ENCODE results near the gene ZNF280B. TPM values are rescaled to one million over a fixed set of nuclear protein-coding genes. Genes with fewer than 3 reads are reported as not detected.

The ZNF280B gene
- total and polyA plus RNA-seq, 5 donors: 0.59 to 1.7 (median 1.4) TPM

DNA sequence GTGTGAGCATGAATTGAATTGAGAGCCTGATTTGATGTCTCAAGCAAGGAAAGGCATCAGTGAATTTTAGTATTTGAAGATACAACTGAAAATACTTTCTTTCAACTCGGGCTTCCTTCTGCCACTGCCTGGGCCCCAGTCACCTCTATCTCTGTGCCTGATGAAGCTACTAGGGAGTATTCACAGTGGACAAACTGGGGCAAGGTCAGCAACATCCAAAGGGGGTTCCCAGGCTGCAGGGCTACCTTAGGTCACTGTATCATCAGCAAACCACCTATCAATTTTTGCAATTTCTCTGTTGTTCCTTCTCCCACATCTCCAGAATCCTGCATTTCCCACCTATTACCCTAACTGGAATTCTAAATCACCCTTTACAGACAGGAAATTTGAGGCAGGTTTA lies 40.4 kb upstream of the ZNF280B start:
- intact Hi-C loops (cut with DNase I): loop anchor here in 1 of 4 donors (5.0 kb wide), 1 partner anchor 172 kb away; no protein-coding TSS in a partner anchor
- no peaks in the 10 kb centered on the region for H3K27me3 ChIP-seq (ENCODE audit: control insufficient read depth, insufficient read depth)
- DNase-seq (no peak), ATAC-seq (no peak)
- 60% methylated on average over 1 of the region's 1 CpG for WGBS
- no peak overlapping the region for H3K4me3 ChIP-seq (ENCODE audit: low read length)
- H3K27ac ChIP-seq (ENCODE audit: low read length): no peak overlapping the region
- no peaks in the 10 kb centered on the region for H3K4me1 ChIP-seq (ENCODE audit: control insufficient read depth, insufficient read depth, low read length)
- H3K9me3 ChIP-seq (ENCODE audit: control insufficient read depth, low read length): no peaks in the 10 kb centered on the region

DNA sequence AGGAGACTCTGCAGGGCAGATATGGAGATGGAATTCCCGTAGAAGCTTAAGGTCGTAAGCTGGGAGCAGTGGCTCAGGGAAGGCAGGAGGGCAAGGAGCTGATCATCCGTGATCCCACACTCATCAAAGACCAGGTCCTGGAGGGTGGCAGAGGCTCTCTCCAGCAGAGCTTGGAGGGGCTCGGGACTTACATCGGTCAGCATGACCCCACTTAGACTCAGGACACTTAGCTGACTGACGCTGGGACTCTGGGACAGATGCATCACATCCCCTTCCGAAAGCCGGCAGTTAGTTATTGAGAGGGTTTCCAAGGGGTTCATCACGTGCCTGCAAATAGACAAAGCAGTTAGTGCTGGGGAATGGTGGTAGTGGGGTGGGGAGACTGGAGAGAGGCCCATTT lies 39.8 kb upstream of the ZNF280B start:
- ATAC-seq (no peak), DNase-seq (no peak)
- Histone ChIP-seq H3K4me1 (ENCODE audit: control insufficient read depth, insufficient read depth, low read length) (no peaks in the 10 kb centered on the region), H3K27ac (ENCODE audit: low read length) (no peak overlapping the region), H3K27me3 (ENCODE audit: control insufficient read depth, insufficient read depth) (no peaks in the 10 kb centered on the region), H3K9me3 (ENCODE audit: control insufficient read depth, low read length) (no peaks in the 10 kb centered on the region), H3K4me3 (ENCODE audit: low read length) (no peak overlapping the region)
- WGBS: 71% methylated on average over 9 of the region's 9 CpGs
- intact Hi-C loops (cut with DNase I): loop anchor here in 1 of 4 donors (5.0 kb wide), 1 partner anchor 171 kb away; no protein-coding TSS in a partner anchor

DNA sequence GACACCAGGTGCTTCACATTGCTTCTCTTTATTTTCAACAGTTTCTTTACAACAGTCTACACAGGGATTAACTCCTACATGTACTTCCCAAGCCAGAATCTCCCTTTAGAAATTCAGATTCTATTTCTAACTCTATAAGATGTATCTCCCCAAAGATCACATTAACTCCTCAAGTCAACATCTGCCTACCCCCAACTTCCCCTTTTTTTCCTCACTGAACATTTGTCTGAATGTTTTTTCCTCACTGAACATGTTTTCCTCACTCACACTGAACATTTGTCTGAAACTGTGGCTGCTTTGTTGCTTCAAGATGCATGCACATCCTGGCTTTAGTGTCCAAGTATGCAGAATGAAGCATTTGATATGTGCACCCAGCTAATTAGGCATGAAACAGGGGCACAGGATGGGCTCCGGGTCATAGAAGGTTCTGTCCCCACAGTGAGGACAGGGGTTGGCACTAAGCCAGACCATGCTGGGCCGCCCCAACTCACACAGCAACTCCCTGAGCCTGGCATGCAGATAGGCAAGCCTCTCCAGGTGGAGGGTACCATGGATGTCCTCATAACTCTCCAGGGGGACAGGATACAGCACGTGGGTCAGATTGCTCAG lies 39.3 kb upstream of the ZNF280B start:
- no peak for DNase-seq
- H3K27ac ChIP-seq (ENCODE audit: low read length): no peak overlapping the region
- intact Hi-C loops (cut with DNase I): loop anchor here in 1 of 4 donors (5.0 kb wide), 1 partner anchor 170 kb away; no protein-coding TSS in a partner anchor
- H3K4me3 ChIP-seq (ENCODE audit: low read length): no peak overlapping the region
- ATAC-seq: no peak
- 38% methylated on average over 3 of the region's 3 CpGs for WGBS
- H3K4me1 ChIP-seq (ENCODE audit: control insufficient read depth, insufficient read depth, low read length): no peaks in the 10 kb centered on the region
- no peaks in the 10 kb centered on the region for H3K27me3 ChIP-seq (ENCODE audit: control insufficient read depth, insufficient read depth)
- no peaks in the 10 kb centered on the region for H3K9me3 ChIP-seq (ENCODE audit: control insufficient read depth, low read length)

DNA sequence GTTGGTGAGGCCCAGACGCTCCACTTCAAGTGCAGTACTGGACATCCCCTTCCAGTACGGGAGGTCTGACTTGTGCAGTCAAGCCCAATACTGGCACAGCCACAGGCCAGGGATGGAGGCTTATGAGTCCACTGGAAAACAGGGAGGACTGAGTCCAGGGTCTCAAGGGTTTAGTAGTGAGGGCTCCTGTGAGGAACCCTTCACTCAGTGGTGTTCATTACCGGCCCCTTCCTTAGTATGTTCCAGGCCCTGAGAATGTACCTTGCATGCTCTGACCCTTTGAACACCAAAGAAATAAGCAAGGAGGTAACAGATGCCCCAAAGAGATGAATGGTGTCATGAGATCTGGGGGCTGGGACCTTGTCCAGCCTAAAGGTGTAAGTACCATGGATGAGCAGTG lies 38.7 kb upstream of the ZNF280B start:
- Histone ChIP-seq H3K4me1 (ENCODE audit: control insufficient read depth, insufficient read depth, low read length) (no peaks in the 10 kb centered on the region), H3K27ac (ENCODE audit: low read length) (no peak overlapping the region), H3K9me3 (ENCODE audit: control insufficient read depth, low read length) (no peaks in the 10 kb centered on the region), H3K4me3 (ENCODE audit: low read length) (no peak overlapping the region), H3K27me3 (ENCODE audit: control insufficient read depth, insufficient read depth) (no peaks in the 10 kb centered on the region)
- intact Hi-C loops (cut with DNase I): loop anchor here in 1 of 4 donors (5.0 kb wide), 1 partner anchor 170 kb away; no protein-coding TSS in a partner anchor
- WGBS: 85% methylated on average over 3 of the region's 3 CpGs
- no peak for DNase-seq
- no peak for ATAC-seq

DNA sequence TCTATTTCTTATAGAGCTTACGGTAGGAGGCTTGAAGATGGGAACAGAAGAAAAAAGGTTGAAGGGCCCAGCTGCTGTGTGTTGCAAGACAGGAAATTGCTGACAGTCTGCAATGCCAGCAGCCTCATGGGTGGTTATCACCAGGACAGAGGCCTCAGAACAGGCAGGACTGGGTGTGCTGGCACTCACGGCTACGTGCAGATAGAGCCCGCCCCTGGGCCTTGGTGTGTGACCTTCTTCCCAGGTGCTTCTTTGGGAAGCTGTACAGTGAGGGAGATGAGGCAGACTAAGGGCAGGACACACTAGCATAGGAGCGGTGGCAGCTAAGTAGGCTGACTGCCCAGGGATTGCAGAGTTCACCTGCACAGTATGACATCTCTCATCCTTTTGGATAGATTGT lies 37.9 kb upstream of the ZNF280B start:
- no peaks in the 10 kb centered on the region for H3K9me3 ChIP-seq (ENCODE audit: control insufficient read depth, low read length)
- ATAC-seq: no peak
- peak in 1 of 3 donors; percentile 60 for DNase-seq
- intact Hi-C loops (cut with DNase I): loop anchor here in 1 of 4 donors (5.0 kb wide), 1 partner anchor 169 kb away; no protein-coding TSS in a partner anchor
- 49% methylated on average over 5 of the region's 5 CpGs for WGBS
- H3K27ac ChIP-seq (ENCODE audit: low read length): no peak overlapping the region
- H3K27me3 ChIP-seq (ENCODE audit: control insufficient read depth, insufficient read depth): no peaks in the 10 kb centered on the region
- no peaks in the 10 kb centered on the region for H3K4me1 ChIP-seq (ENCODE audit: control insufficient read depth, insufficient read depth, low read length)
- no peak overlapping the region for H3K4me3 ChIP-seq (ENCODE audit: low read length)

DNA sequence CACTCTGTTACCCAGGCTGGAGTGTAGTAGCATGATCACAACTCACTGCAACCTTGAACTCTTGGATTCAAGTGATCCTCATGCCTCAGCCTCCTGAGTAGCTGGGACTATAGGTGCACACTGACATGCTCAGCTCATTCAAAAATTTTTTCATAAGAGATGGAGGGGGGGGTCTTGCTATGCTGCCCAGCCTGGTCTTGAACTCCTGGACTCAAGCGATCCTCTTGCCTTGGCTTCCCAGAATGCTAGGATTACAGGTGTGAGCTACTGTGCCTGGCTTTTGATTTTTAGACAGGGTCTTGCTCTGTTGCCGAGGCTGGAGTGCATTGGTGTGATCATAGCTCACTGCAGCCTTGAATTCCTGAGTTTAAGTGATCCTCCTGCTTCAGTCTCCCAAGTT lies 36.5 kb upstream of the ZNF280B start:
- no peak for DNase-seq
- no peak for ATAC-seq
- Histone ChIP-seq H3K4me1 (ENCODE audit: control insufficient read depth, insufficient read depth, low read length) (no peaks in the 10 kb centered on the region), H3K27me3 (ENCODE audit: control insufficient read depth, insufficient read depth) (no peaks in the 10 kb centered on the region), H3K4me3 (ENCODE audit: low read length) (no peak overlapping the region), H3K27ac (ENCODE audit: low read length) (no peak overlapping the region), H3K9me3 (ENCODE audit: control insufficient read depth, low read length) (no peaks in the 10 kb centered on the region)
- WGBS: 87% methylated on average over 2 of the region's 2 CpGs
- intact Hi-C loops (cut with DNase I): loop anchor here in 1 of 4 donors (5.0 kb wide), 1 partner anchor 168 kb away; no protein-coding TSS in a partner anchor

DNA sequence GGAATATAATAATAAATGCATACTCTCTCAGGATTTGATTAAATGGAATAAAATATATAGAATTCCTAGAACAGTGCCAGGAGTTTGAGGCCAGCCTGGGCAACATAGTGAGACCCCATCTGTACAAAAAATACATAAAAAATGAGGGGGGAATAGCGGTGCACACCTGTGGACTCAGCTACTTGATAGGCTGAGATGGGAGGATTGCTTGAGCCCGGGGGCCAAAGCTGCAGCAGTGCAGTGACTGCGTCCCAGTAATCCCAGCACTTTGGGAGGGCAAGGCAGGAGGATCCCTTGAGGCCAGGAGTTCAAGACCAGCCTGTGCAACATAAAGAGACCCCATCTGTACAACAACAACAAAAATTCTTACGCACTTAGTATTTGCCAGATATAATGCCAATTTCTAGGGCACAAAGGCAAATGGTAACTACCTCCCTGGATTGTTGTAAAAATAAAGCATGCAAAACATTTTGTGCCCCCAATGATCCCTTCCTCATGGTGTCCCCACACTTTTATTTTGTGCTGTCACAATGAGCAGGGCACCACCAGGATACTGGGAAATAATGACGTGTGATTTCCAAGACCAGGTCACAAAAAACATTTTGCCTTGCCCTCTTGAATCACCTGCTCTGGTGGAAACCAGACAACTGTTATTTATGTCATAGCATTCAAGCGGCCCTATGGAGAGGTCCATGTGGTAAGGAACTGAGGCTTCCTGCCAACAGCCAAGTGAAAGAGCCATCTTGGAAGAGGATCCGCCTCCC lies 29.9 kb upstream of the ZNF280B start:
- intact Hi-C loops (cut with DNase I): no loop called here
- no peak for DNase-seq
- H3K27ac ChIP-seq (ENCODE audit: low read length): no peak overlapping the region
- no peaks in the 10 kb centered on the region for H3K27me3 ChIP-seq (ENCODE audit: control insufficient read depth, insufficient read depth)
- WGBS: 83% methylated on average over 7 of the region's 7 CpGs
- no peak for ATAC-seq
- H3K9me3 ChIP-seq (ENCODE audit: control insufficient read depth, low read length): no peaks in the 10 kb centered on the region
- H3K4me3 ChIP-seq (ENCODE audit: low read length): no peak overlapping the region
- H3K4me1 ChIP-seq (ENCODE audit: control insufficient read depth, insufficient read depth, low read length): no peaks in the 10 kb centered on the region

DNA sequence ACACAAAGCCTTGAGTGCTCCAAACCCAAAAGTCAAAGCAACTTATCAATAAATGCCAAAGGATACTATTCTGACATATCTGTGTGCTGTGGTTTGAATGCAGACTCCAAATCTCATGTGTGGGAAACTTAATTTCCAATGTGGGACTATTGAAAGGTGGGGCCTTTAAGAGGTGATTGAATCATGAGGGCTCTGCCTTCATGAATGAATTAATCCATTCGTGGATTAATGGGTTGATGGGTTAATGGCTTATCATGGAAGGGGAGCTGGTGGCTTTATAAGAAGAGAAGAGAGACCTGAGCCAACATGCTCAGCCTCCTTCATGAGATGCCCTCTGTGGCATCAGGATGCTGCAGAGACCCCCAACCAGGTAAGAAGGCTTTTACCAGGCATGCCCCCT lies 28.4 kb upstream of the ZNF280B start:
- Histone ChIP-seq H3K4me1 (ENCODE audit: control insufficient read depth, insufficient read depth, low read length) (no peaks in the 10 kb centered on the region), H3K4me3 (ENCODE audit: low read length) (no peak overlapping the region), H3K9me3 (ENCODE audit: control insufficient read depth, low read length) (no peaks in the 10 kb centered on the region), H3K27me3 (ENCODE audit: control insufficient read depth, insufficient read depth) (no peaks in the 10 kb centered on the region), H3K27ac (ENCODE audit: low read length) (no peak overlapping the region)
- DNase-seq: no peak
- ATAC-seq: no peak
- intact Hi-C loops (cut with DNase I): no loop called here
- WGBS: 54% methylated on average over 1 of the region's 1 CpG

DNA sequence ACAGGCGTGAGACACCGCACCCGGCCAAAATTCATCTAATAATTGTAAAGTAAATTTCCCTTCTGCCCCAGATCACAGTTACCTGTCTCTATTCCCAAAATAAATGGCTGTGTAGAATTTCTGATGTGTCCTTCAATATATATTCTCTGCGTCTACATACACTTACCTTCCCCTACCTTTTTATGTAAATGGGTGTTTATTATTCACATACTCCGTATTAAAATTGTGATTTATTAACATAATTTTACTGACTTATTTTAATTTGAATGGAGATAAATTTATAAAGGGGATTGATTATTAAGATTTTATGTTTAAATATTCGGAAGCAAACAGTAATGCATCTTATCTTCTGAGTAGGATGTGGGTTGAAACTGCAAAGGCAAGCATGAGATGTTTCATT lies 28.0 kb upstream of the ZNF280B start:
- ATAC-seq (no peak), DNase-seq (no peak)
- intact Hi-C loops (cut with DNase I): no loop called here
- Histone ChIP-seq H3K9me3 (ENCODE audit: control insufficient read depth, low read length) (no peaks in the 10 kb centered on the region), H3K4me1 (ENCODE audit: control insufficient read depth, insufficient read depth, low read length) (no peaks in the 10 kb centered on the region), H3K27me3 (ENCODE audit: control insufficient read depth, insufficient read depth) (no peaks in the 10 kb centered on the region), H3K4me3 (ENCODE audit: low read length) (no peak overlapping the region), H3K27ac (ENCODE audit: low read length) (no peak overlapping the region)
- 77% methylated on average over 6 of the region's 6 CpGs for WGBS

DNA sequence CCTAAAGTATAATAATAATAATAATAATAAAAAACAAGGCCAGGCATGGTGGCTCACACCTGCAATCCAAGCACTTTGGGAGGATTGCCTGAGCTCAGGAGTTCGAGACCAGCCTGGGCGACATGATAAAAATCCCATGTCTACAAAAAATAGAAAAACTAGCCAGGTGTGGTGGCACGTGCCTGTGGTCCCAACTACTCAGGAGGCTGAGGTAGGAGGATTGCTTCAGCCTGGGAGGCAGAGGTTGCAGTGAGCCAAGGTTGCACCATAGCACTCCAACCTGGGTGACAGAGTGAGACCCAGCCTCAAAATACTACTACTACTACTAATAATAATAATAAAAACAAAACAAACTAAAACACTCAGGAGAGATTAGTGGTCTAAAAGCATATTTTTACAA lies 27.1 kb upstream of the ZNF280B start:
- Histone ChIP-seq H3K9me3 (ENCODE audit: control insufficient read depth, low read length) (no peaks in the 10 kb centered on the region), H3K27ac (ENCODE audit: low read length) (no peak overlapping the region), H3K4me1 (ENCODE audit: control insufficient read depth, insufficient read depth, low read length) (no peaks in the 10 kb centered on the region), H3K4me3 (ENCODE audit: low read length) (no peak overlapping the region), H3K27me3 (ENCODE audit: control insufficient read depth, insufficient read depth) (no peaks in the 10 kb centered on the region)
- intact Hi-C loops (cut with DNase I): no loop called here
- ATAC-seq (no peak), DNase-seq (no peak)
- WGBS: 83% methylated on average over 3 of the region's 3 CpGs

DNA sequence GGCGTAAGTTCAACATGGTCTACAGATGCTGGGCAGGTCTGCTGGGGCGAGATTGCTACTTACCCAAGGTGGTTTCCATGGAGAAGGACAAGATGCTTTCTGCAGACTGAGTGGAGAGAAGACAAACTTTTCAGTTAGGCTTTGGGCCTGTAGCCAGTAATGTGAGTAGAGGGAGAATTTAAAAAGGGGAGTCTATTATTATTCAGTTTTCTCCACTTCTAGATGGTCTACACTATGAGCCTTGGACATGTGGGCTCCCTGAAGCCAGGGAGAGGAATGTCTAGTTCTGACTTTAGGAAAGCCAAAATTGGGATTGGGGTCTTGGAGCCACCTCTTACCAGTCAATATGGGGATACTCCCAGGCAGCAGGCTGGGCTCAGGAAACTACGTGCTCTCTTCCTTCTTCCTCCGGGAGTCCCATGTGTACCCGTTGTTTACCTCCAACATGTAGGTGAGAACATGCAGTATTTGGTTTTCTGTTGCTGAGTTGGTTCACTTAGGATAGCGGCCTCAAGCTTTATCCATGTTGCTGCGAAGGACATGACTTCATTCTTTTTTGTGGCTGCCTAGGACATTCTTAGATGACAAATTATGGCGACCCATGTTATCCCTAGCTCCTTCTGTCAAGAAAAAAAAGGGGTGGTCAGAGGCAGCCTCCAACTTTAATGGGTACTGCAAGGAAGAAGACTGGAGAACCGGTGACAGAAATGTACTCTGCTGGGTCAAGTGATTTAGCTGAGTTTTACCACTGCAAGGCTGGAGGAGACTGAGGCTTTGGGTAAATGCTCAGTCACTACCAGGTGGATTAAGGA lies 26.3 kb upstream of the ZNF280B start:
- Histone ChIP-seq H3K9me3 (ENCODE audit: control insufficient read depth, low read length) (no peaks in the 10 kb centered on the region), H3K27ac (ENCODE audit: low read length) (no peak overlapping the region), H3K4me3 (ENCODE audit: low read length) (no peak overlapping the region), H3K4me1 (ENCODE audit: control insufficient read depth, insufficient read depth, low read length) (no peaks in the 10 kb centered on the region), H3K27me3 (ENCODE audit: control insufficient read depth, insufficient read depth) (no peaks in the 10 kb centered on the region)
- DNase-seq (no peak), ATAC-seq (no peak)
- WGBS: 84% methylated on average over 9 of the region's 9 CpGs
- intact Hi-C loops (cut with DNase I): no loop called here

Measured in right cardiac atrium (tissue), 5 donors.